H1 (cell line): ENCODE measurements around the gene PDZK1IP1. TPM values are rescaled to one million over a fixed set of nuclear protein-coding genes. Genes with fewer than 3 reads are reported as not detected.

ENCODE experiments used
- CTCF ChIA-PET: fragments of 300-600 bp; sonication (Branson Sonifier 250); formaldehyde crosslinking; loops from one replicate; lab custom pipeline; 2021; ENCODE audit not compliant: partially characterized antibody; lab: Charles Lee
- POLR2A ChIA-PET: fragments of 300-600 bp; sonication (Branson Sonifier 250); formaldehyde crosslinking; loops from one replicate; lab custom pipeline; 2021; ENCODE audit warnings: inconsistent platforms; ENCODE audit not compliant: partially characterized antibody; lab: Charles Lee
- DNase-seq, 2 experiments: peaks; one replicate each; pipeline versions ENCODE4 v3.0.0 to v3.0.0-alpha.2; 2010 to 2022; ENCODE audit warnings: low spot score in 2 of 2, low read depth in 1 of 2, mixed read lengths in 1 of 2
- FAIRE-seq: peaks from 2 replicates; lab custom pipeline; 2011; peaks lifted over from hg19 to GRCh38; lab: Jason Lieb, UNC
- H2AFZ ChIP-seq: 2 replicates; pipeline ENCODE4 v1.8.1; 2012; ENCODE audit warnings: low read length, inconsistent platforms
- H2AK5ac ChIP-seq: 2 replicates; pipeline ENCODE4 v1.6.1; 2013; ENCODE audit warnings: low read depth, low read length
- H2BK120ac ChIP-seq: replicated peaks from 2 replicates; pipeline ENCODE3; 2013; ENCODE audit warnings: low read depth, low read length, inconsistent platforms
- H2BK12ac ChIP-seq: 2 replicates; pipeline ENCODE4 v1.6.1; 2013; ENCODE audit warnings: low read depth, low read length
- H2BK15ac ChIP-seq: 2 replicates; pipeline ENCODE4 v1.6.1; 2013; ENCODE audit warnings: low read length
- H2BK20ac ChIP-seq: 2 replicates; pipeline ENCODE4 v1.6.1; 2013; ENCODE audit warnings: low read length
- H2BK5ac ChIP-seq: 2 replicates; pipeline ENCODE4 v1.6.1; 2013; ENCODE audit warnings: low read depth, low read length
- H3K14ac ChIP-seq: 2 replicates; pipeline ENCODE4 v1.6.1; 2013; ENCODE audit warnings: inconsistent platforms; ENCODE audit not compliant: insufficient read length
- H3K18ac ChIP-seq: 2 replicates; pipeline ENCODE4 v1.6.1; 2013; ENCODE audit warnings: low read length; ENCODE audit errors: extremely low read depth
- H3K23ac ChIP-seq: 2 replicates; pipeline ENCODE4 v1.6.1; 2013; ENCODE audit warnings: inconsistent platforms; ENCODE audit not compliant: insufficient read length
- H3K23me2 ChIP-seq: 2 replicates; pipeline ENCODE4 v1.6.1; 2013; ENCODE audit warnings: low read depth, low read length
- H3K27ac ChIP-seq: 2 replicates; pipeline ENCODE4 v1.6.1; 2011; ENCODE audit warnings: low read depth, low read length, inconsistent platforms
- H3K27me3 ChIP-seq, 4 experiments: replicated peaks in 1 of 4; 1 replicate in 1 of 4; 2 replicates in 3 of 4; pipeline versions ENCODE4 v1.6.1 to v1.8.1; 2011 to 2013; ENCODE audit warnings: low read length in 3 of 4, mild to moderate bottlenecking in 3 of 4, inconsistent platforms in 2 of 4, mixed read lengths in 2 of 4, moderate library complexity in 1 of 4; ENCODE audit not compliant: control insufficient read depth in 3 of 4, insufficient read depth in 3 of 4; ENCODE audit errors: extremely low read depth in 1 of 4
- H3K36me3 ChIP-seq, 4 experiments: 2 replicates each; pipeline versions ENCODE4 v1.6.1 to v1.8.1; 2011 to 2013; ENCODE audit warnings: mild to moderate bottlenecking in 4 of 4, low read length in 3 of 4, moderate library complexity in 2 of 4, control low read depth in 1 of 4, inconsistent platforms in 1 of 4; ENCODE audit not compliant: insufficient read depth in 4 of 4, control insufficient read depth in 2 of 4
- H3K4ac ChIP-seq: replicated peaks from 2 replicates; pipeline ENCODE3; 2013; ENCODE audit warnings: low read length, low read depth, mixed read lengths, inconsistent platforms; ENCODE audit not compliant: insufficient read length
- H3K4me1 ChIP-seq, 4 experiments: replicated peaks in 1 of 4; 1 replicate in 1 of 4; 2 replicates in 3 of 4; pipeline versions ENCODE4 v1.6.1 to v1.8.1; 2011 to 2013; ENCODE audit warnings: low read length in 3 of 4, inconsistent platforms in 2 of 4, mixed read lengths in 1 of 4; ENCODE audit not compliant: insufficient read depth in 4 of 4, control insufficient read depth in 3 of 4
- H3K4me2 ChIP-seq, 2 experiments: 2 replicates each; pipeline versions ENCODE4 v1.6.1 to v1.8.1; 2011 to 2013; ENCODE audit warnings: low read depth in 2 of 2, low read length in 2 of 2, control low read depth in 1 of 2, inconsistent platforms in 1 of 2, mild to moderate bottlenecking in 1 of 2; ENCODE audit not compliant: insufficient read depth in 1 of 2
- H3K4me3 ChIP-seq, 4 experiments: fragments of 200-600, 300-600 bp in 1 of 4; sonication (generic), shearing (Covaris generic), sonication (Bioruptor Twin) in 1 of 4; 2 replicates each; pipeline versions ENCODE4 v1.5.1 to v1.8.1; 2011 to 2016; ENCODE audit warnings: low read length in 4 of 4, low read depth in 3 of 4, control low read depth in 2 of 4, inconsistent platforms in 2 of 4, mild to moderate bottlenecking in 2 of 4, mixed read lengths in 1 of 4, moderate library complexity in 1 of 4; ENCODE audit not compliant: insufficient read depth in 2 of 4; ENCODE audit errors: extremely low read depth in 1 of 4
- H3K56ac ChIP-seq: replicated peaks from 2 replicates; pipeline ENCODE3; 2013; ENCODE audit warnings: low read depth, mild to moderate bottlenecking, mixed read lengths, low read length, inconsistent platforms; ENCODE audit not compliant: insufficient read length
- H3K79me1 ChIP-seq: 2 replicates; pipeline ENCODE4 v1.6.1; 2013; ENCODE audit warnings: low read depth, low read length, control low read depth
- H3K79me2 ChIP-seq, 2 experiments: 2 replicates each; pipeline versions ENCODE4 v1.6.1 to v1.8.1; 2012 to 2013; ENCODE audit warnings: low read length in 2 of 2, mild to moderate bottlenecking in 2 of 2, inconsistent platforms in 1 of 2; ENCODE audit not compliant: insufficient read depth in 2 of 2, control insufficient read depth in 1 of 2
- H3K9ac ChIP-seq, 4 experiments: replicated peaks in 1 of 4; 1 replicate in 1 of 4; 2 replicates in 3 of 4; pipeline versions ENCODE4 v1.6.1 to v1.8.1; 2011 to 2013; ENCODE audit warnings: low read depth in 3 of 4, low read length in 3 of 4, control low read depth in 2 of 4, mild to moderate bottlenecking in 2 of 4, moderate library complexity in 2 of 4, inconsistent platforms in 1 of 4; ENCODE audit errors: extremely low read depth in 1 of 4
- H3K9me3 ChIP-seq, 2 experiments: 2 replicates each; pipeline versions ENCODE4 v1.6.1 to v1.8.1; 2012 to 2013; ENCODE audit warnings: mild to moderate bottlenecking in 2 of 2, moderate library complexity in 2 of 2, control low read depth in 1 of 2, inconsistent platforms in 1 of 2, low read depth in 1 of 2, low read length in 1 of 2, mixed read lengths in 1 of 2; ENCODE audit not compliant: insufficient read depth in 2 of 2
- H4K20me1 ChIP-seq, 2 experiments: replicated peaks in 1 of 2; 2 replicates each; pipeline versions ENCODE3 to v1.8.1; 2011 to 2013; ENCODE audit warnings: inconsistent platforms in 2 of 2, low read length in 2 of 2, mild to moderate bottlenecking in 1 of 2; ENCODE audit not compliant: insufficient read depth in 2 of 2, control insufficient read depth in 1 of 2
- H4K5ac ChIP-seq: 2 replicates; pipeline ENCODE4 v1.6.1; 2013; ENCODE audit warnings: low read length, low read depth, mixed read lengths, inconsistent platforms; ENCODE audit not compliant: insufficient read length
- H4K8ac ChIP-seq: 2 replicates; pipeline ENCODE4 v1.8.0; 2013; ENCODE audit warnings: mild to moderate bottlenecking, moderate library complexity, low read length, inconsistent platforms; ENCODE audit not compliant: insufficient read depth; ENCODE audit errors: extremely low read depth
- H4K91ac ChIP-seq: replicated peaks from 2 replicates; pipeline ENCODE3; 2013; ENCODE audit warnings: low read length, mixed read lengths, inconsistent platforms; ENCODE audit not compliant: insufficient read length
- BACH1 ChIP-seq: IDR thresholded peaks from 2 replicates; pipeline ENCODE4 v1.6.1; 2012; ENCODE audit warnings: low read length, improper control_type of control experiment
- BRCA1 ChIP-seq: IDR thresholded peaks from 2 replicates; pipeline ENCODE4 v1.6.1; 2012; ENCODE audit warnings: low read depth, low read length, improper control_type of control experiment
- CBX8 ChIP-seq: fragments of 300-800, 300-1000 bp; sonication (generic); IDR thresholded peaks from 2 replicates; pipeline ENCODE4 v1.7.1; 2016; ENCODE audit warnings: low read depth, low read length, borderline replicate concordance
- CEBPB ChIP-seq: IDR thresholded peaks from 2 replicates; pipeline ENCODE4 v1.6.1; 2012; ENCODE audit warnings: low read depth, low read length
- CREB1 ChIP-seq: IDR thresholded peaks from 2 replicates; pipeline ENCODE4 v1.6.1; 2012; ENCODE audit warnings: inconsistent platforms
- GTF2F1 ChIP-seq: IDR thresholded peaks from 2 replicates; pipeline ENCODE4 v1.6.1; 2012; ENCODE audit warnings: low read depth, low read length, improper control_type of control experiment, borderline replicate concordance
- HDAC2 ChIP-seq, 2 experiments: fragments of 300-600 bp in 1 of 2; sonication (generic) in 1 of 2; IDR thresholded peaks; 2 replicates each; pipeline ENCODE4 v1.6.1; 2011 to 2012; ENCODE audit warnings: low read depth in 2 of 2, low read length in 2 of 2, mild to moderate bottlenecking in 2 of 2, moderate library complexity in 2 of 2, borderline replicate concordance in 1 of 2, inconsistent platforms in 1 of 2
- NANOG ChIP-seq: IDR thresholded peaks from 2 replicates; pipeline ENCODE4 v1.6.1; 2011; ENCODE audit warnings: low read length, low read depth, mild to moderate bottlenecking, inconsistent platforms; ENCODE audit not compliant: insufficient read depth, poor library complexity, severe bottlenecking
- POU5F1 ChIP-seq: IDR thresholded peaks from 2 replicates; pipeline ENCODE4 v1.6.1; 2011; ENCODE audit warnings: low read depth, mild to moderate bottlenecking, low read length, moderate library complexity
- RFX5 ChIP-seq: IDR thresholded peaks from 2 replicates; pipeline ENCODE4 v1.6.1; 2011; ENCODE audit warnings: low read depth, low read length, improper control_type of control experiment, borderline replicate concordance
- SP1 ChIP-seq: IDR thresholded peaks from 2 replicates; pipeline ENCODE4 v1.6.1; 2011; ENCODE audit warnings: low read depth, low read length
- TBP ChIP-seq: IDR thresholded peaks from 2 replicates; pipeline ENCODE4 v1.6.1; 2011; ENCODE audit warnings: low read depth, low read length, improper control_type of control experiment
- ZNF274 ChIP-seq: IDR thresholded peaks from 2 replicates; pipeline ENCODE4 v1.7.0; 2012; ENCODE audit warnings: low read length, borderline replicate concordance; ENCODE audit errors: extremely low read depth
- WGBS, 2 experiments: shearing (Covaris generic) in 1 of 2; methylation state at CpG; one replicate each; pipeline versions ENCODE4 v1.1.6 to v1.1.7; 2013 to 2015; ENCODE audit warnings: low lambda C conversion rate in 2 of 2, mixed read lengths in 2 of 2, inconsistent platforms in 1 of 2, low coverage in 1 of 2, missing lambda C conversion rate in 1 of 2; ENCODE audit not compliant: insufficient replicate concordance in 2 of 2, insufficient coverage in 1 of 2, insufficient read length in 1 of 2; ENCODE audit errors: extremely low coverage in 1 of 2, missing lambda C conversion rate in 1 of 2; 5-methylcytosine and 5-hydroxymethylcytosine counted together
- polyA plus RNA-seq, 7 experiments: library from polyadenylated mRNA; depleted of rRNA in 3 of 7; stranded (reverse) in 5 of 7; unstranded in 2 of 7; fragments of >200 nt in 5 of 7; fragments of 200-250 nt in 2 of 7; gene quantifications; 1 replicate in 5 of 7; 2 replicates in 1 of 7; 4 replicates in 1 of 7; pipeline versions ENCODE4 v1.2.1 to v1.2.3, GENCODE V29; 2011 to 2013; ENCODE audit warnings: missing spikeins in 2 of 7, mixed read lengths in 2 of 7
- total RNA-seq: library from RNA; stranded (reverse); fragmentation: NEBNext Ultra II Directional; extraction: Animal tissue kit (Norgen Biotek cat#: 25700); gene quantifications from 2 replicates; pipeline ENCODE4 v1.2.1, GENCODE V29; 2021
- TF ChIP-seq, protein P1 (sequence below): IDR thresholded peaks from 2 replicates; pipeline ENCODE4 v1.6.1; 2011; ENCODE audit warnings: low read length, improper control_type of control experiment

The PDZK1IP1 gene
- total and polyA plus RNA-seq, 2 of the 8 experiments (the other 6 are each of a cell fraction or from before 2014, with no cell fraction given) = 0.17 TPM; not detected in 1

DNA sequence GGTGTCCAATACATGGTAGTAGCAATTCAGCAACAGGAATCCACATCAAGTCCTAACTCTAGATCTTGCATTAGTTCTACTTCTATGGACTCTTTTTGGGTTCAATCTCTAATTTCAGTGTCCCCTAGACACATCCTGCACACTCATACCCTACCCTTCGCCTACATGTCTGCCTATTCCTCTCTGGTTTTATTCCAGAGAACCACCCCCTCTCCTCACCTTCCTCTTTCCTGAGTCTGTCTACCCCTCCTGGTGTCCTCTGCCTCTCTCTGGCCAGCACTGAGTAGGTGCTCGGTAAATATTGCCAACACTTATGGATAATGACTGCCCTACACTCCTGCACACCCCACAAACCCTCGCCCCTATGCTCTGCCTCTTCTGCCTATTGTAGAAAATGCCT lies 32.6 kb upstream of the PDZK1IP1 start:
- H4K20me1 ChIP-seq = peaks cover 5 to 10% of the 10 kb centered on the region in 2 experiments
- H3K4ac ChIP-seq = no peak overlapping the region
- H3K18ac ChIP-seq = no peak overlapping the region
- no peak overlapping the region for H3K4me3 ChIP-seq
- H2BK120ac ChIP-seq = no peak overlapping the region
- WGBS, 2 experiments = 75% methylated on average over 3 of the region's 3 CpGs; no CpG with 5 or more reads in 1 of the 2 experiments
- DNase-seq (no peak), FAIRE-seq (no peak)
- peaks cover 5% of the 10 kb centered on the region; the same call in 1 of the 2 replicates for H3K23me2 ChIP-seq
- H3K36me3 ChIP-seq = no peaks in the 10 kb centered on the region; a peak in 1 of 8 replicates
- H2BK15ac ChIP-seq = no peak overlapping the region
- no peak overlapping the region for H2BK5ac ChIP-seq
- H2AK5ac ChIP-seq = 0 out of 2 replicates have a peak overlapping the region, but pooled peaks have one; percentile 32
- H3K4me2 ChIP-seq = no peak overlapping the region
- H3K4me1 ChIP-seq = peaks cover 3 to 20% (median 18%) of the 10 kb centered on the region in 4 experiments
- H3K27me3 ChIP-seq = peaks cover 63 to 88% (median 77%) of the 10 kb centered on the region in 4 experiments
- H3K9me3 ChIP-seq = no peaks in the 10 kb centered on the region
- no peak overlapping the region for H3K27ac ChIP-seq
- ChIA-PET CTCF (interaction anchor here (1.2 to 4.2 kb wide), 3 partner anchors 23 to 43 kb away, joined by 3 to 25 read pairs (median 4); no protein-coding TSS in a partner anchor), POLR2A (interaction anchor here (1.2 kb wide), 1 partner anchor 30 kb away, joined by 3 read pairs; no protein-coding TSS in a partner anchor)
- no peaks in the 10 kb centered on the region for H3K79me2 ChIP-seq
- no peak overlapping the region for H3K56ac ChIP-seq
- no peak overlapping the region for H3K9ac ChIP-seq
- no peak overlapping the region for H2BK20ac ChIP-seq
- no peak overlapping the region for H3K23ac ChIP-seq
- H4K5ac ChIP-seq = no peak overlapping the region
- no peak overlapping the region for H4K91ac ChIP-seq
- no peak overlapping the region for H4K8ac ChIP-seq
- H3K79me1 ChIP-seq = no peaks in the 10 kb centered on the region
- no peak overlapping the region for H3K14ac ChIP-seq
- H2AFZ ChIP-seq = no peak overlapping the region
- no peak overlapping the region for H2BK12ac ChIP-seq
- TF ChIP-seq TBP = no peak
- no peak for TF ChIP-seq CREB1
- TF ChIP-seq ZNF274 = no peak
- TF ChIP-seq SP1 = no peak
- no peak for TF ChIP-seq BACH1
- TF ChIP-seq, protein P1, sequence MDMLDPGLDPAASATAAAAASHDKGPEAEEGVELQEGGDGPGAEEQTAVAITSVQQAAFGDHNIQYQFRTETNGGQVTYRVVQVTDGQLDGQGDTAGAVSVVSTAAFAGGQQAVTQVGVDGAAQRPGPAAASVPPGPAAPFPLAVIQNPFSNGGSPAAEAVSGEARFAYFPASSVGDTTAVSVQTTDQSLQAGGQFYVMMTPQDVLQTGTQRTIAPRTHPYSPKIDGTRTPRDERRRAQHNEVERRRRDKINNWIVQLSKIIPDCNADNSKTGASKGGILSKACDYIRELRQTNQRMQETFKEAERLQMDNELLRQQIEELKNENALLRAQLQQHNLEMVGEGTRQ = no peak
- TF ChIP-seq HDAC2 (IDR thresholded peaks at IDR 0.05; ENCODE audit: borderline replicate concordance in 1 of 2, low read depth in 2 of 2, low read length in 2 of 2) = no peak
- no peak for TF ChIP-seq CEBPB
- TF ChIP-seq GTF2F1 = no peak
- no peak for TF ChIP-seq CBX8
- TF ChIP-seq NANOG = no peak
- no peak for TF ChIP-seq RFX5
- no peak for TF ChIP-seq BRCA1
- no peak for TF ChIP-seq POU5F1
